NCI-H2227 treated with DMSO at 0.1 percent for 48 hours (cell line): ENCODE results near the gene ACER3.
"Not testable (repeated sequence)": the region's sequence is repeated elsewhere in the genome, so short reads cannot be mapped to it uniquely, and the experiment has no call there.

Source experiments
- DNase-seq: peaks from one replicate; lab custom pipeline; 2025; lab: John Stamatoyannopoulos, UW

ACER3 gene

DNA sequence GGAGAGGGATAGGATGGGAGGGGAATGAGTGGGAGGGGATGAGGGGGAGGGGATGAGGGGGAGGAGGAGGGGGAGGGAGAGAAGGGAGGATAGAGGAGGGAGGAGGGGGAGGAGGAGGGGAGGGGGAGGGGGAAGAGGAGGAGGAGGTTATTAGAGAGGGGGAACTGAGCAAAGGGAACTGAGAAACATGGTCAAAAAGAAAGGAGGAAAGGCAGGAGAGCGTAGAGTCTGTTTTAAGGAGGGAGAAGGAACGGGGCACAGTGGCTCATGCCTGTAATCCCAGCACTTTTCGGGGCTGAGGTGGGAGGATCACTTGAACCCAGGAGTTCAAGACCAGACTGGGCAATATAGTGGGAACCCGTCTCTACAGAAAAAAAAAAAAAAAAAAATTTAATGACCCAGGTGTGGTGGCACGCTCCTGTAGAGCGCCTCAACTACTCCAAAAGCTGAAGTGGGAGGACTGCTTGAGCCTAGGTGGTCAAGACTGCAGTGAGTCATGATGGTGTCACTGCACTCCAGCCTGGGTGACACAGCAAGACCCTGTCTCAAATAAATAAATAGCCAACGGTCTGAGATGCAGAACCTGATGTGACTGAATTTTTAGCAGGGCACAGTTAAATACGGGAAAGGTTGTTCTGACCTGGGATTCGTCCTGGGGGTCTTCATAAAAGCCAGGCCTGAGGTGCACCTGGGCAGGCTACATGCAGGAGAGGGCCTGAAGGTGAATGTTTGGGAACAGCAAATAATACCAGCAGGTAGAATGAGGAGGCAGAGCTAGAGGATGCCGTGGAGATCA lies 177.5 kb downstream of the ACER3 start:
- DNase-seq: no peak

DNA sequence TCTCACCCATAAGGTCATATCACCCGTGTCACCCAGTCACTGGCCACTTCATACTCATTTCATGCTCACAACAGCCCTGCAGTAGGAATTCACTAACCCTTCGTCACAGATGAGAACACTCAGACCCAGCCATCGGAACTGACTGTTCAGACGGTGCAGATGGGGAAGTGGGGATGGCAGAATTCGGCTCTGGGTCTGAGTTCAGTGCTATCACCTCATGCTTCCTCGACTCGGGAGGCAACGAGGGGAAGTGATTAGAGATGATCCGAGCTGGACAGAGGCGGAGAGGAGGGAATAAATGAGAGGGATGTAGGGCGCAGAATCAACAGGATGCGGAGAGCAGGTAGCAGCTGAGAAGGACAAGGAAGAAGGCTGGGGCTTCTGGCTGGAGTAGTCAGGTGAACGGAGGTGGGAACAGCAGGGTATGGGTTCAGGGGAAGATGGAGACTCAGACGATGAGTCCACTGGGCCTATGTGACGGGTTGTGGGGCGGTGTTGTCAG lies 178.2 kb downstream of the ACER3 start:
- DNase-seq: no peak

DNA sequence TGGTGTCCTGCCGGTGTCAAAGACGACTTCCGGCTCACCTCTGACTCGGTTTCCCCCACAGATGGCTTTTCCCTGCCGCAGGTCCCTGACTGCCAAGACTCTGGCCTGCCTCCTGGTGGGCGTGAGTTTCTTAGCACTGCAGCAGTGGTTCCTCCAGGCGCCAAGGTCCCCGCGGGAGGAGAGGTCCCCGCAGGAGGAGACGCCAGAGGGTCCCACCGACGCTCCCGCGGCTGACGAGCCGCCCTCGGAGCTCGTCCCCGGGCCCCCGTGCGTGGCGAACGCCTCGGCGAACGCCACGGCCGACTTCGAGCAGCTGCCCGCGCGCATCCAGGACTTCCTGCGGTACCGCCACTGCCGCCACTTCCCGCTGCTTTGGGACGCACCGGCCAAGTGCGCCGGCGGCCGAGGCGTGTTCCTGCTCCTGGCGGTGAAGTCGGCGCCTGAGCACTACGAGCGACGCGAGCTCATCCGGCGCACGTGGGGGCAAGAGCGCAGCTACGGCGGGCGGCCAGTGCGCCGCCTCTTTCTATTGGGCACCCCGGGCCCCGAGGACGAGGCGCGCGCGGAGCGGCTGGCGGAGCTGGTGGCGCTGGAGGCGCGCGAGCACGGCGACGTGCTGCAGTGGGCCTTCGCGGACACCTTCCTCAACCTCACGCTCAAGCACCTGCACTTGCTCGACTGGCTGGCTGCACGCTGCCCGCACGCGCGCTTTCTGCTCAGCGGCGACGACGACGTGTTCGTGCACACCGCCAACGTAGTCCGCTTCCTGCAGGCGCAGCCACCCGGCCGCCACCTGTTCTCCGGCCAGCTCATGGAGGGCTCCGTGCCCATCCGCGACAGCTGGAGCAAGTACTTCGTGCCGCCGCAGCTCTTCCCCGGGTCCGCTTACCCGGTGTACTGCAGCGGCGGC lies 179.0 kb downstream of the ACER3 start:
- no peak for DNase-seq

DNA sequence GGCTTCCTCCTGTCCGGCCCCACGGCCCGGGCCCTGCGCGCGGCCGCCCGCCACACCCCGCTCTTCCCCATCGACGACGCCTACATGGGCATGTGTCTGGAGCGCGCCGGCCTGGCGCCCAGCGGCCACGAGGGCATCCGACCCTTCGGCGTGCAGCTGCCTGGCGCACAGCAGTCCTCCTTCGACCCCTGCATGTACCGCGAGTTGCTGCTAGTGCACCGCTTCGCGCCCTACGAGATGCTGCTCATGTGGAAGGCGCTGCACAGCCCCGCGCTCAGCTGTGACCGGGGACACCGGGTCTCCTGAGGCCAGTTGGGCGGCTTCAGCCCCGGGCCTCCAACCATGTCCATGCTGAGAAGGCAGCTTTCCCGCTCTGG lies 179.7 kb downstream of the ACER3 start:
- no peak for DNase-seq

DNA sequence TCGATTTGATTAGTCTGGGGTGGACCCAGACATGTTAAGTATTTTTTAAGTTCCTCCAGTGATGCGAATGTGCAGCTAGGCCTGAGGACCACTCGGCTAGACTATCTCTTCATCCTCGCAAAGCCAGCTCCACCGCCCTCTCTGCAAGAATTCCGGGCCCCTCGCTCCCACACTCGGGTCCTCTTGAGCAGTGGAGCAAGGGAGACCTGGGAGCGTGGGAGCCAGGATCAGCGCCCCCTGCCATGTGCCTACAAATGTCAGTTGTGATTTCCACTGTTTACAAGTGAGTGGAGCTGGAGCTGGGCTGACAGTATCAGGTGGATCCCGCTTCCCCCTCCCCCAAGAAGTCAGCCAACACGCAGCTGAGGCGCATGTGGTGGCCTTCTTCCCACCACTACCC lies 180.2 kb downstream of the ACER3 start:
- DNase-seq: no peak

DNA sequence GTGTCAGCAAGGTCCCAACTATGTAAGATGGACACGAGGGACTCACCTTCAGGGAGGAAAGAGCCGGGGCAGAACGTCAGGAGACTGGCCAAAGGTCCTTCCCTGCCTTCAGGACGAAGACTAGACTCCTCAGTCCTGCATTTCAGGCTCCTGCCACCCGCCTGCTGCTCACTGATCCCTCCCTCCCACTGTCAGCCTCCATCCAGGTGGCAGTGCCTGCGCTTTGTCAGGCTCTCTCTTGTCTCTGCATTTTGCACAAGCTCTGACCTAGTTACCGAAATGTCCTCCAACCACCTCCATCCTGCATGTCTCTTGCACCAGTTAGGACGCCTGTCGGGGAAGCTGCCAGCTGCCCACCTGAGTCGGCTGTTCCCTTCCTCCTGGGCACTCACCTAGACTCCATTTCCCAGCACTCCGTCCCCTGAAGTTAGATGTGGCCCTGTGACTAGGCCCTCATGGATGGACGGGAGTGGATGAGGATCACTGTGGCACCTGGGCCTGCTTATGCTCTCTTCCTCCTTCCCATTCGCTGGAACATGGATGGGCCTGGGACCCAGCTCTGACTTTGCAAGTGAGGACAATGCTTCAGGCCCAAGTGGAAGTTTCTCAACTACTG lies 181.5 kb downstream of the ACER3 start:
- DNase-seq: no peak

DNA sequence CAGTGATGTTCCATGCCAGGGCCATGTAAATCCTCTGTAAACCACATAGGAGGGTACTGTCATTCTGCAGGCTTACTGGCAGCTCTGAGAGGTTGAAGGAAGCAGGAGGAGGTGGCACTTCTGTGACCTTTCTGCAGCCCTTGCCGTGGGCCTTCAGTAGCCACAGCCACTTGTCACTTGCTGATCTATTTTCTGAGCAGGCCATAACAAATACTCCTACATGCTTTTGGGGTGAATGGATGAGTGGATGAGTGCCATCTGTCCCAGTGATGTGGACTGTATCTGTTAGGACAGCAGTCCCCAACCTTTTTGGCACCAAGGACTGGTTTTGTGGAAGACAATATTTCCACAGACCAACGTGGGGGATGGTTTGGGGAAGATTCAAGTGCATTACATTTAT lies 183.6 kb downstream of the ACER3 start:
- no peak for DNase-seq

DNA sequence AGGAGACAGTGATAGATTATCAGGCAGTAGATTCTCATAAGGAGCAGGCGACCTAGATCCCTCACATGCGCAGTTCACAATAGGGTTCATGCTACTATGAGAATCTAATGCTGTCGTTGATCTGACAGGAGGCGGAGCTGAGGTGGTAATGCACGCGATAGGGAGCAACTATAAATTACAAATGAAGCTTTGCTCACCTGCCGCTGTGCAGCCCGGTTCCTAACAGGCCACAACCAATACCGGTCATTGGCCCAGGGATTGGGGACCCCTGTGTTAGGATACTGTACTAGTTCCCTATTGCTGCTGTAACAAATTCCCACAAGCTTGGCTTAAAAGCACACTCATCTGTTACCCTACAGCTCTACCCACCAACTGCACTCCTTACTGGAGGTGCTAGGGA lies 184.2 kb downstream of the ACER3 start:
- DNase-seq: no peak

DNA sequence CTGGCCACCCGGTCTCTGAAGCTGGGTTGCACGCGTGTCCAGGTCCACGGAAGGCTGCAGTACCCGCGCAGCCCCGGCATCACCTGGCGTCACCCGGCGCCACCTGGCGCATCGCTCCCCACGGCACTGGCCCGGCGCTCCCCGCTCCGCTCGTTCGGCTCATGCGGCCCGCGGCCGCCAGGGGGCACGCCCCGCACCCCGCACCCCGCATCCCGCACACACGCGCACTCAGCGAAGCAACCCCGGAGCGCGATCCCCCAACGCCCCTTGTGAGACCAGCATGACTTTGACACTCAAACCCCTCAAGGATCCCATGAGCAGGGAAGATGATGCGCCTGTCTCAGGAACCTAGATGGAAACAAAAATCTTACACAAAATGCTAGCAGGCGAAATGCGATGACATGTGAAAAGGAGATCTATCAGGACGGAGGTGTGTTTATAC lies 185.4 kb downstream of the ACER3 start:
- no peak for DNase-seq

DNA sequence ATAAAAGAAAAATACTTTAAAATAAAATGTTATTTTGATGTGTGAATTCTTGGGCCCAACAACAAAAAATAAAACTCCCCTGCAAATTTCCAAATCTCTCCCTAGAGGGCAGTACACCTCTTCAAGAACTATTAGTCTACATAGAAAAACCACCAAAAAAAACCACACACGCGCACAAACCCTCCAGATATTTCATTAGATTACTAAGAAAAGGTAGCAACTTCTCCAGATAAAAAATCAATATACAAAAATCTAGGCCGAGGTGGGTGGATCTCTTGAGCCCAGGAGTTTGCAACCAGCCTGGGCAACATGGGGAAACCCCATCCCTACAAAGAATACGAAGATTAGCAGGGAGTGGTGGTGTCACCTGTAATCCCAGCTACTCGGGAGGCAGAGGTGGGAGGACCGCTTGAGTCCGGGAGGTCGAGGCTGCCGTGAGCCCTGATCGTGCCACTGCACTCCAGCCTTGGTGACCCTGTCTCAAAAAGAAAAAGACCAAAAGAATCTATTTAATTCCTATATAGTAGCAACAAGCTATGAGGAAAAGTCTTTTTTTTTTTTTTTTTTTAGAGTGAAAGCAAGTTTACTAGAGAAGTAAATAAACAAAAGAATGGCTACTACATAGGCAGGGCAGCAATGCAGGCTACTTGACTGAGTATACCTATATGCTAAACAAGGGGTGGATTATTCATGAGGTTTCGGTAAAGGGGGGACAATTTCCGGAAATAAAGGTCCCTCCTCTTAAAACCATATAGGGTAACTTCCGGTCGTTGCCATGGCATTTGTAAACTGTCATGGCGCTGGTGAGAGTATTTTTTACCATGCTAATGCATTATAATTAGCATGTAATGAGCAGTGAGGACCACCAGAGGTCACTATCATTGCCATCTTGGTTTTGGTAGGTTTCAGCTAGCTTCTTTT lies 186.5 kb downstream of the ACER3 start:
- DNase-seq: peak; percentile 88

DNA sequence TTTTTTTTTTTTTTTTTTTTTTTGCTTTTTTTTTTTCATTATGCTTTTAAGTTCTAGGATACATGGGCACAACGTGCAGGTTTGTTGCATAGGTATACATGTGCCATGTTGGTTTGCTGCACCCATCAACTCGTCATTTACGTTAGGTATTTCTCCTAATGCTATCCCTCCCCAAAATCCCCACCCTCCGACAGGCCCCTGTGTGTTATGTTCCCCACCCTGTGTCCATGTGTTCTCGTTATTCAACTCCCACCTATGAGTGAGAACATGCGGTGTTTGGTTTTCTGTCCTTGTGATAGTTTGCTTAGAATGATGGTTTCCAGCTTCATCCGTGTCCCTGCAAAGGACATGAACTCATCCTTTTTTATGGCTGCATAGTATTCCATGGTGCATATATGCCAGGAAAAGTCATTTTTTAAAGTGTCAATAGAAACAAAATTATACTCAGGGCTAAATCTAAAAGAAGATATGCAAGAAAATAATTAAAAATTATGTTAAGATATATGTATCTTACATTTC lies 187.3 kb downstream of the ACER3 start:
- DNase-seq: not testable (repeated sequence)

DNA sequence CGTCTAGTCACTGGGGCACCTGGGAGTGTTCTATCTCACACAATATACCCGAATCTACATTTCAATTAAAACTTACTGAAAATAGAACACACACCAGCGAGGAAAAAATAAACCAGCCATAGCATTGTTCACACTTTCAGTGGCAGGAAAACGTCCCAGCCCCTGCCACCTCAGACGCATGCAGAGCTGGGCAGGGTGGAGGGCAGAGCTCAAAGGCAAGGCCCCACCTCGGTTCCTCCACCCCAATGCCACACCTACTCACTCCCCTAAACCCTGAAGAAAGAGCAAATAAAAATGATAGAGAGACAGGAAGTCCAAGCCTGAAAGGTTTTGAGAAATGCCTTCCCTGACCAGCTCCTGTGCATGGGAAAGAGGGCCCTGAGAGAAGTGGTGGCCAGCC lies 188.3 kb downstream of the ACER3 start:
- DNase-seq: no peak

DNA sequence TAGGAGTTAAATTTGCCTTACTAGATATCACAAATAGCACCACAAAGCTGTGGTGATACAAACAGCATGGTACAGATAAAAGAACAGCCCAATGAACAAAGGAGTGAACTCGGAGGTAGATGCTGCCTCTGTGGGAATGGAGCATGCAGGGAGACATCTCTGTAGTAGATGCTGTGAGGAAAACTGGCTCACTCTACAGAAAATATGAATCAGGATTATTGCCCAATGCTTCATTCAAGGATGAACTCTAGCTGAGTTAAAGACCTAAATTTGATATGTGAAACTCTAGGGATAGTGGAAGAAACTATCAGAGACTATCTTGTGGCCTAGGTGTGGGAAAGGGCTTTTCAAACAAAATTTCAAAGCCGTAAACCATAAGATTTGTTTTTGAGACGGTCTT lies 190.8 kb downstream of the ACER3 start:
- DNase-seq: no peak

DNA sequence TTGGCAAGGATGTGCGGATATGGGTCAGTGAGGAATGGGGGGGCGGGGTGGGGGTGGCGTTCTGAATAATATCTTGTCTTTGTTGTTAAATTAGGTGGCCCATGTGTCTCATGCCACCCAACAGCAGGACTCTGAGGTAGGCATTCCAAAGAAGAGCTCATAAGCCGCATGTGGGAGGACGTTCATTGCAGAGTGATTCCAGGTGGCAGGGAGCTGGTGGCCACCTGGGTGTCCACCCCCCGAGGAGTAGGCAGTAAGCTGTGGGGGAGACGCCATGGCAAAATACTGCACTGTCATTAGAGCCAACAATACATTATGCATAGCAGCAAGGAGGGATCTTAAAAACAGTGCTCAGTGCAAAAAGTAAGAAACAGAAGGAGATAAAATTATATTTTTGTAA lies 191.8 kb downstream of the ACER3 start:
- DNase-seq: no peak

DNA sequence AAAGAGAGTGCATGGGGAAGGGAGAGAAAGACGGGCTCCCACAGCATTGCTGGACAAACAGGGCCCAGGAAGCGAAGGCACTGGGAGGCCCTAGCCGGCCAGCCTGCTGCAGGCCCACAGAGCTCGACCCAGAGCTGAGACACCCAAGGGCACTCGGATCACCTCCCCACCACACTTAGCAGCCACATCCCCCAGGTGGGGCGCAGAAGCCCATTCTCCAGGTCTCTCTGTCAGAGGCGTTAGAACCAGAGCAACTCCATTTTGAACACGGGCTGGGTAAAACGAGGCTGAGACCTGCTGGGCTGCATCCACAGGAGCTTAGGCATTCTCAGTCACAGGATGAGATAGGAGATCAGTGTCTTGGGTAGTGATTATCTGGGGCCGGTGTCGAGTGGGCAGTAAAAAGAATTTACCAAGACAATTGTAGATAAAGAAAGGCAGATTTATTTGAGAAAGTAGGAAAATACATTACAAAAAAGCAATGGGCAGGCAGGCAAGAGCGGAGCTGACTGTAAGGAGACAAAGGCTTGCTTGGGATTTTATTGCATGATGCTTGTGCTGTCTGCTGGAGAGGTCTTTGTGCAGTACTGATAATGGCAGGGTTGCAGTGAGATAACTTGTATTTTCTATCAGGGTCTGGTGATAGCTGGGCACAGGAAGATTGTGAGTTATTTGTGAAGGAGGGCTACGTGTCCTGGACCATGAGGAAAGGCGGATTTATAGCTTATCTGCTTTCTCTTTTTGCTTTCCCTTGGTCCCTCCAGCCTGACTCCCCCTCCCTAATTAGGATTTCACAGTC lies 192.7 kb downstream of the ACER3 start:
- peak; percentile 31 for DNase-seq

DNA sequence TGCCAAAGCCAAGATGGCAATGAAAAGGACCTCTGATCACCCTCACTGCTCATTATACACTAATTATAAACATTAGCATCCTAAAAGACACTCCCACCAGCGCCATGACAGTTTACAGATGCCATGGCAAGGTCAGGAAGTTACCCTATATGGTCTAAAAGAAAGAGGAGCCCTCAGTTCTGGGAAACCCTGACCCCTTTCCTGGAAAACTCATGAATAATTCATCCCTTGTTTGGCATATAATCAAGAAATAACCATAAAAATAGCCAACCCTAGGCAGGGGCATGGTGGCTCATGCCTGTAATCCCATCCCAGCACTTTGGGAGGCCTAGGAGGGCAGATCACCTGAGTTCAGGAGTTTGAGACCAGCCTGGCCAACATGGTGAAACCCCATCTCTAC lies 193.4 kb downstream of the ACER3 start:
- no peak for DNase-seq

DNA sequence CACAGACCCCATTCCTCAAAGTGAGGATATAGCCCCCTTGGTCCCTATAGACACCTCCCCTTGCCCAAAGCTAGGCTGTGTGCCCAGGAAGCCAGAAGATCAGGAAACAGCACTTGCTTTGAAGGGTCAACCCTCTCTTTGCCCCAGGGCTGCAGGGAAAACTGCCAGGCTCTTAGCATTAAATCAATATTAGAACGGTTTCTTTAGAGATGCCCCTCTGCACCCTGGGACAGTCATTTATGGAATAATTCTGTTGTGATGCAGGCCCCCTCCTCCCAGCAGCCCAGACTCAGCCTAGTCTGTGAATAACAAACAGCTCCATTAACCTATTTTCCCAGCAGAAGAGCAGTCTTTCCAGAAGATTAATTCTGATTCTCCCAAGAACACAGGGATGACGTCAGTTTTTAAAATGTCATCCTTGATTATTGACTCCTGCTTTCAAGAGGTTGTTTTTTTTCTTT lies 194.4 kb downstream of the ACER3 start:
- no peak for DNase-seq

DNA sequence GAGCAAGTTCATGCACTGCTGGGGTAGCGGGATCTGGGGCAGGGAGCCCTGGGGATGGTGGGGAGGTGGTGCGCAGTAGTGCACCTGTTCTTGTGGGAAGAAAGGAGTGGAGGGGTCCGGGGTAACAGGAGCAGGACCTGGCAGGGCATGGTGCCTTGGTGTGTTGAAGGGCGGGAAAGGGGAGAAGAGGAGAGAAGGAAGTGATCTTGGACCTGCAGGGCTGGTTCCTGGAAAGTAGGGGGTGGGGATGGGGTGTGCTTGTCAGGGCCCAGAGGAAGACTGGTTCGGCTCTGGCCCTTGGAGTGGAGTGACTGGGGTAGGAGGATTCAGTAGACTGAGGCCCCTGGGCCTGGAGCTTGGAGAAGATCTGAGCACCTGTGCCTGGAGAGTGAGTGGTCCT lies 195.2 kb downstream of the ACER3 start:
- no peak for DNase-seq

DNA sequence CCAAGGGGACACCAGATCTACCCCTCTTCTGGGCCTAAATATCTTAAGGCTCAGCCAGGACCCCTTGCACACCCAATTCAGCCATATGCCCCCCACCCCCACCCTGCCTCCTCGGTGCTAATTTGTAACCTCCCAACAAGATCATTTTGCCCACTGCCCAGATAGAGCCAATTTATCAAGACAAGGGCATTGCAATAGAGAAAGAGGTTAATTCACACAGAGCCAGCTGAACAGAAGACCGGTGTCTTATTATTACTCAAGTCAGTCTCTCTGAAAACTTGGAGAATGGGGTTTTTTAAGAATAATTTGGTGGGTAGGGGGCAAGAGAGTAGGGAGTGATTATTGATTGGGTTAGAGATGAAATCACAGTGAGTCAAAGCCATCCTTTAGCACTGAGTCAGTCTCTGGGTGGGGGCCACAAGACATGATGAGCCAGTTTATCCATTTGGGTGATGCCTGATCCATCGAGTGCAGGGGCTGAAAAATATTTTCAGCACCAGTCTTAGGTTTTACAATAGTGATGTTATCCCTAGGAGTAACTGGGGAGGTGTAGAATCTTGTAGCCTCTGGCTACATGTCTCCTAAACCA lies 196.2 kb downstream of the ACER3 start:
- no peak for DNase-seq

DNA sequence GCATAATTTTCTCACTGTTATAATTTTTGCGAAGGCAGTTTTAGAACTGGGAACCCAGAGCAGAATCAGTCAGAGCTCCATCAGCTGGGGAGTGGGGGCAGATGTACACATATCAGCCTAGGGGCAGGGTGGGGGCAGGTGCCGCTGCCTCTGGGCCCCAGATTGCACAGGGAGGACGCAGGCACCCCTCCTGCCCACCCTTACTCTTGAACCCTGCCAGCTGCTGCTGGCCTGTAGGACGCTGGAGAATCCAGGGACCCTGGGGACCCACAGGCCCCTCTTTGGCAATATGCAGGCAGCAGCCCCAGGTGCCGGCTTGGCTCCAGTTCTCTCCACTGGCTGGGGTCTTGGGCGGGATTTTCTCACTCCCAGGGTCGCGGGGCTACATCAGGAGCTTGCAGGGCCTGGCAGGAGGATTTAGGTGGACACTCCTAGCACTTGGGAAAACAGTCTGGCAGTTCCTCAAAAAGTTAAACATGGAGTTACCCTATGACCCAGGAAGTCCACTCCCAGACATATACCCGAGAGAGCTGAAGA lies 197.3 kb downstream of the ACER3 start:
- DNase-seq: no peak
